ENCODE results near the gene BMP2K. TPM values are rescaled to one million over a fixed set of nuclear protein-coding genes. Genes with fewer than 3 reads are reported as not detected.

BMP2K gene
- polyA plus RNA-seq, 2 of the 4 experiments (the other 2 are of a cell fraction) = 9.9 to 19.7 TPM

GRCh38 chr4:78768452-78769180 is 7.5 kb upstream of the BMP2K start:
- no peaks in the 10 kb centered on the region for H3K9me3 ChIP-seq
- WGBS (ENCODE audit: missing lambda C conversion rate) = 67% methylated on average over 11 of the region's 12 CpGs
- POLR2A ChIA-PET = interaction anchor here (1.1 kb wide), 1 partner anchor 122 kb away, joined by 6 read pairs; no protein-coding TSS in a partner anchor
- no peak overlapping the region for H3K27ac ChIP-seq
- no peak for TF ChIP-seq RARB (CRISPR knock-in tag; IDR thresholded peaks at IDR 0.05)
- no peak for TF ChIP-seq HES2 (IDR thresholded peaks at IDR 0.05)
- no peak for TF ChIP-seq MAX (IDR thresholded peaks at IDR 0.05)
- TF ChIP-seq POLR2A (IDR thresholded peaks at IDR 0.05; ENCODE audit: low read length) = no peak
- TF ChIP-seq NPAS2 (CRISPR knock-in tag; IDR thresholded peaks at IDR 0.05; ENCODE audit: borderline replicate concordance) = no peak
- TF ChIP-seq SMC3 (IDR thresholded peaks at IDR 0.05) = no peak
- no peak for TF ChIP-seq JUNB (IDR thresholded peaks at IDR 0.05)
- TF ChIP-seq PBX3 (IDR thresholded peaks at IDR 0.05) = no peak
- TF ChIP-seq FOSB (CRISPR knock-in tag; IDR thresholded peaks at IDR 0.05) = no peak
- no peak for TF ChIP-seq MAZ (IDR thresholded peaks at IDR 0.05; ENCODE audit: borderline replicate concordance, low read depth, low read length)
- ATAC-seq (no peak), DNase-seq (ENCODE audit: low read depth in 1 of 2, low spot score in 1 of 2) (peak in 1 of 2 experiments; percentile 3), FAIRE-seq (no peak)
- H3K4me3 ChIP-seq = no peak overlapping the region
- H3K4me2 ChIP-seq = no peak overlapping the region
- no peaks in the 10 kb centered on the region for H3K4me1 ChIP-seq
- CTCF ChIA-PET = interaction anchor here (0.6 to 0.9 kb wide), 2 partner anchors 95 to 100 kb away, joined by 3 to 5 read pairs; no protein-coding TSS in a partner anchor

- Histone ChIP-seq H3K9me3 (no peaks in the 10 kb centered on the region), H3K4me3 (no peak overlapping the region), H3K4me1 (peaks cover 6% of the 10 kb centered on the region; the same call in 2 of the 3 replicates), H3K27ac (no peak overlapping the region), H3K4me2 (no peak overlapping the region)
- no peak for FAIRE-seq
- POLR2A ChIA-PET = interaction anchor here (1.1 kb wide), 1 partner anchor 124 kb away, joined by 6 read pairs; no protein-coding TSS in a partner anchor
- WGBS (ENCODE audit: missing lambda C conversion rate) = 86% methylated on average over 3 of the region's 3 CpGs
- CTCF ChIA-PET = interaction anchor here (0.6 kb wide), 1 partner anchor 82 kb away, joined by 3 read pairs; no protein-coding TSS in a partner anchor
- DNase-seq (ENCODE audit: low read depth in 1 of 2, low spot score in 1 of 2) = no peak
- TF ChIP-seq MAFK (IDR thresholded peaks at IDR 0.05; ENCODE audit: partially characterized antibody) (no peak), HES2 (IDR thresholded peaks at IDR 0.05) (no peak), FOSL2 (IDR thresholded peaks at IDR 0.05) (no peak), FOSL2 (CRISPR knock-in tag; IDR thresholded peaks at IDR 0.05) (no peak), EHF (CRISPR knock-in tag; IDR thresholded peaks at IDR 0.05) (no peak), RARB (CRISPR knock-in tag; IDR thresholded peaks at IDR 0.05) (no peak), KDM5A (IDR thresholded peaks at IDR 0.05) (no peak), JUN (IDR thresholded peaks at IDR 0.05) (no peak), JUNB (IDR thresholded peaks at IDR 0.05) (no peak), ATOH8 (CRISPR knock-in tag; IDR thresholded peaks at IDR 0.05; ENCODE audit: low read depth) (no peak), REST (IDR thresholded peaks at IDR 0.05) (no peak), ESRRA (IDR thresholded peaks at IDR 0.05; ENCODE audit: borderline replicate concordance, low read length) (no peak), HOXB5 (CRISPR knock-in tag; IDR thresholded peaks at IDR 0.05) (no peak), USF2 (IDR thresholded peaks at IDR 0.05) (no peak)
- ATAC-seq = no peak
Measured at GRCh38 chr4:78770091-78770642, 6.0 kb upstream of the BMP2K start.

All from A549 (cell line).